GM12891 (cell line): ENCODE measurements around the gene MMP28.

Experiments used
- PAX5 ChIP-seq: IDR thresholded peaks from 2 replicates; pipeline ENCODE4 v1.6.1; 2011; ENCODE audit warnings: low read length, moderate library complexity, mild to moderate bottlenecking; ENCODE audit not compliant: insufficient read depth, severe bottlenecking
- POLR2A ChIP-seq: IDR thresholded peaks from 2 replicates; pipeline ENCODE4 v1.6.1; 2011; ENCODE audit warnings: low read depth, low read length, control low read depth
- POLR2AphosphoS5 ChIP-seq: IDR thresholded peaks from 2 replicates; pipeline ENCODE4 v1.6.1; 2011; ENCODE audit warnings: low read depth, low read length, control low read depth
- POU2F2 ChIP-seq: IDR thresholded peaks from 2 replicates; pipeline ENCODE4 v1.6.1; 2011; ENCODE audit warnings: low read depth, mild to moderate bottlenecking, control low read depth, low read length, moderate library complexity
- SPI1 ChIP-seq: IDR thresholded peaks from 2 replicates; pipeline ENCODE4 v1.6.1; 2011; ENCODE audit warnings: low read depth, low read length, control low read depth
- TAF1 ChIP-seq: IDR thresholded peaks from 2 replicates; pipeline ENCODE4 v1.6.1; 2011; ENCODE audit warnings: low read depth, low read length, control low read depth

DNA sequence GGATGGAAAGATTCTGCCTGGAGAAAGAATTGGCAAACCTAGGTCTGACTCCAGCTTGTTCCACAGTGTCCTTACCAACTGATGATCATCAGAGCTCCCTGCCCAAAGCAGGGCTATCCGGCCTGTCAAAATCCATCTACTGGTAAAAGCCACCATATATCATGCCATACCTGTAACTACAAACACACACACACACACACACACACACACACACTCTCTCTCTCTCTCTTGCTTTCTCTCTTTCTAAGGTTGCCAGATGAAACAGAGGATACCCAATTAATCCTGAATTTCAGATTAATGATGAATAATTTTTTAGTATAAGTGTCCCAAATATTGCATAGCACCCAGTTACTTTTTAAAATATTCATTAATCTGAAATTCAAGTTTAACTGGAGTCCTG lies 1.5 kb upstream of the MMP28 start:
- TF ChIP-seq TAF1 (no peak), POLR2AphosphoS5 (no peak), POU2F2 (no peak), POLR2A (no peak), PAX5 (no peak), SPI1 (no peak)
